Measurements from ENCODE around the gene RHOG. TPM values are rescaled to one million over a fixed set of nuclear protein-coding genes. Genes with fewer than 3 reads are reported as not detected.

The RHOG gene
- total and polyA plus RNA-seq, 8 donors, result 9.0 to 27.5 (median 14.0) TPM

DNA sequence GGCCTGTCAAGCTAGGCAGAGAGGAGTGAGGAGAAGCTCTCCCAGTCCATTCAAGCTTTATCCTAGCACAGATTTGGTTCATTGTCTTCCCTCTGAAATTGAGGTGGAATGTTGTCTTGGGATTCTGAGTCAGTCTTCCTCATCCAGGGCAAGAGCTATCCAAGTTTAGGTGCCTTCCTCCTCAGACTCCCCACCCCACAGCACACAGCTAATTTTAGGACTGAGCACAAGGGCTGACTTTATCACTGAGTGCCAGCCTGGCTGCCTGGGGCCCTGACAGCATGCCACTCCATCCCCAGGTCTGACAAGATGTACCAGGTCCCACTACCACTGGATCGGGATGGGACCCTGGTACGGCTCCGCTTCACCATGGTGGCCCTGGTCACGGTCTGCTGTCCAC lies 29.8 kb downstream of the RHOG start:
- no peaks in the 10 kb centered on the region for H3K9me3 ChIP-seq
- FAIRE-seq, result no peak
- intact Hi-C loops (cut with DNase I), result no loop called here
- 93 to 98% methylated on average over 4 of the region's 4 CpGs for WGBS, 2 donors
- H3K36me3 ChIP-seq, result no peaks in the 10 kb centered on the region
- H3K27ac ChIP-seq, result no peak overlapping the region
- ATAC-seq, result no peak
- DNase-seq, result no peak
- H3K4me3 ChIP-seq, result no peak overlapping the region
- TF ChIP-seq, protein P1, sequence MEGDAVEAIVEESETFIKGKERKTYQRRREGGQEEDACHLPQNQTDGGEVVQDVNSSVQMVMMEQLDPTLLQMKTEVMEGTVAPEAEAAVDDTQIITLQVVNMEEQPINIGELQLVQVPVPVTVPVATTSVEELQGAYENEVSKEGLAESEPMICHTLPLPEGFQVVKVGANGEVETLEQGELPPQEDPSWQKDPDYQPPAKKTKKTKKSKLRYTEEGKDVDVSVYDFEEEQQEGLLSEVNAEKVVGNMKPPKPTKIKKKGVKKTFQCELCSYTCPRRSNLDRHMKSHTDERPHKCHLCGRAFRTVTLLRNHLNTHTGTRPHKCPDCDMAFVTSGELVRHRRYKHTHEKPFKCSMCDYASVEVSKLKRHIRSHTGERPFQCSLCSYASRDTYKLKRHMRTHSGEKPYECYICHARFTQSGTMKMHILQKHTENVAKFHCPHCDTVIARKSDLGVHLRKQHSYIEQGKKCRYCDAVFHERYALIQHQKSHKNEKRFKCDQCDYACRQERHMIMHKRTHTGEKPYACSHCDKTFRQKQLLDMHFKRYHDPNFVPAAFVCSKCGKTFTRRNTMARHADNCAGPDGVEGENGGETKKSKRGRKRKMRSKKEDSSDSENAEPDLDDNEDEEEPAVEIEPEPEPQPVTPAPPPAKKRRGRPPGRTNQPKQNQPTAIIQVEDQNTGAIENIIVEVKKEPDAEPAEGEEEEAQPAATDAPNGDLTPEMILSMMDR (IDR thresholded peaks at IDR 0.05), result no peak
- no peaks in the 10 kb centered on the region for H3K27me3 ChIP-seq
- H3K4me1 ChIP-seq, result no peaks in the 10 kb centered on the region

DNA sequence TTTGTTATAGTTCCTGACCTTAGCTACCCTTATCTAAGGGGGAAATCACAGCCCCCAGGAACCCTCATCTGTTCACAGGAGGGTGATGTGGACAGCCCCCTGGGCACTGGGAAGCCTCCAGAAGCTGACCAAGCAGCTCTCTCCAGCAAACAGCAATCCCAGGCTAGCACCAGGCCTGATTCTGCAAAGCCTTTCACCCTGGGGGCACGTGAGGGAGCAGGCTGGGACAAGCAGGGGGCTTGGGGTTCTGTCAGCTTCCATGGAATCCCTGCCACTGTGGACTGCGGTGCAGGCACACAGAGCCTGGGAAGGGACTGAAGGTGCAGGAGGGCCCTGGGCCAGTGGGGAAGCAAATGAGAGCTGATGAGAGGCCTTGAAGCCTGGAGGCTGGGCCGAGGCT lies 30.3 kb downstream of the RHOG start:
- TF ChIP-seq, protein P1 (IDR thresholded peaks at IDR 0.05), result no peak
- 83 to 96% methylated on average over 3 of the region's 3 CpGs for WGBS, 2 donors
- no peaks in the 10 kb centered on the region for H3K36me3 ChIP-seq
- no peak overlapping the region for H3K27ac ChIP-seq
- ATAC-seq (no peak), DNase-seq (no peak), FAIRE-seq (no peak)
- intact Hi-C loops (cut with DNase I), result no loop called here
- H3K27me3 ChIP-seq, result no peaks in the 10 kb centered on the region
- H3K4me3 ChIP-seq, result no peak overlapping the region
- no peaks in the 10 kb centered on the region for H3K4me1 ChIP-seq
- no peaks in the 10 kb centered on the region for H3K9me3 ChIP-seq

DNA sequence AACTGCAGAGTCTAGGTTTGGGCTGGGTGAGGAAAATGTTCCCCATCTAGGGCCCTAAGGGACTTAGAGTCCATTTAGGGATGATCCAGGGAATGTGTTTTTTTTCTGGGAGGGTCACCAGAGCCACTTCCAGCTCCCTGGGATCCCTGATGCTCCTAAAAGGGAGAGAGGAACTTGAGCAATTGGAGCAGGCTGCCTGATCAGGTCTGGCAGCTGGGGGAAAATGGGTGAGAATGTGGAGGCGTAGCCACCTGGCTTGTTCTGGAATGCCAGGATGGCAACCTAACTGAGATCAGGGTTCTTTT lies 31.2 kb downstream of the RHOG start:
- Histone ChIP-seq H3K36me3 (no peaks in the 10 kb centered on the region), H3K27me3 (no peaks in the 10 kb centered on the region), H3K4me3 (no peak overlapping the region), H3K27ac (no peak overlapping the region), H3K4me1 (no peaks in the 10 kb centered on the region), H3K9me3 (no peaks in the 10 kb centered on the region)
- DNase-seq (no peak), ATAC-seq (no peak), FAIRE-seq (no peak)
- intact Hi-C loops (cut with DNase I), result no loop called here
- TF ChIP-seq, protein P1 (IDR thresholded peaks at IDR 0.05), result no peak
- WGBS, 2 donors, result 93 to 98% methylated on average over 1 of the region's 1 CpG

DNA sequence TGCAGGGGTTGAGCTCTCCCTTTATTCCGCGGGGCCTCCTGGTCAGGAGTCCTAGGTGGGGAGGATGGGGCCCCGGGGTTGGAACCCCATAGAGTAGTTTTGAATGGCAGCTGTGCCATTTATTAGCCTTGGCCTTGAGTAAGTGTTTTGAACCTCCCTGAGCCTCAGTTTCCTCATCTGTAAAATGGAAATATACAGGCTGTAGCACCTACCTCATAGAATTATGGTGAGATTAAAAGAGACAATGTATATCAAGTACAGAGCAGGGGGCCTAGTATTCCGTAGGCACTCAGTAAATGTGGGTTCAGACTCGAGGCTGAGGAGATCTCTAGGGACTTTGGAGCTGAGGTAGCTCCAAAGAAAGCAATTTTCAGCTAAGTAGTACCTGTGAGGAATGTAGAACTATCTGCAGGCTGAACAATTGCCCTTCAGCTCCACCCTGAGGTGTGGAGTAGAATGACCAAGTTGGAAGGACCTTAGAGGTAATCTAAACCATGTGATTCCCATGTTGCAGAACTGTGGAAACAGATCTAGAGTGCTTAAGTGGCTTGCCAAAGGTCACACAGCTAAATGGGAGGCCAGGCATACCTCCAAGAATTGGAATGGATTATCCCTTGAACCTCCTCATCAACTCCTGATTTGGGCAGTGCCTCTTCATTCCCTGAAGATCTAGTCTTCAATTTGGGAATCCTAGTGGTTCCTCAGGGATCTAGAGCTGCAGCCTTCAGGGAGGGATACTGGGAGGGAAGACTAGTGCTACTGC lies 31.7 kb downstream of the RHOG start:
- peak in 3 of 6 donors; percentile 41 to 67 (median 60) for DNase-seq
- Histone ChIP-seq H3K4me3 (peak overlapping the region; percentile 68 to 94 (median 80)), H3K9me3 (no peaks in the 10 kb centered on the region), H3K4me1 (no peaks in the 10 kb centered on the region), H3K27ac (peak overlapping the region in 3 of 4 donors; percentile 45 to 81 (median 69)), H3K36me3 (no peaks in the 10 kb centered on the region), H3K27me3 (no peaks in the 10 kb centered on the region)
- TF ChIP-seq, protein P1 (IDR thresholded peaks at IDR 0.05), result peak; percentile 6 to 39 (median 25)
- WGBS, 2 donors, result 12 to 13% methylated on average over 4 to 5 of the region's 5 CpGs
- intact Hi-C loops (cut with DNase I), result no loop called here
- peak; percentile 86 to 91 (median 88) for ATAC-seq
- no peak for FAIRE-seq
